CD4-positive, alpha-beta memory T cell (primary cell): ENCODE measurements around the gene CRACR2B. TPM values are rescaled to one million over a fixed set of nuclear protein-coding genes. Genes with fewer than 3 reads are reported as not detected.

Experiments used
- CTCF ChIA-PET: fragments of 350-600 bp; sonication (Branson Sonifier 250); formaldehyde crosslinking; loops from one replicate; lab custom pipeline; 2021; ENCODE audit warnings: inconsistent platforms; ENCODE audit not compliant: partially characterized antibody; lab: Charles Lee
- POLR2A ChIA-PET: fragments of 350-600 bp; sonication (Branson Sonifier 250); formaldehyde crosslinking; loops from one replicate; lab custom pipeline; 2021; ENCODE audit not compliant: partially characterized antibody; lab: Charles Lee
- DNase-seq, 5 donors: peaks; one replicate each; pipeline versions ENCODE4 v3.0.0 to v3.0.0-alpha.2; 2020 to 2022; ENCODE audit warnings: mixed read lengths in 1 of 5
- H3K27ac ChIP-seq: one replicate; pipeline ENCODE4 v1.7.0; 2013; ENCODE audit warnings: low read depth, low read length
- H3K27me3 ChIP-seq: 2 replicates; pipeline ENCODE4 v1.7.0; 2013; ENCODE audit warnings: mild to moderate bottlenecking, low read length, moderate library complexity; ENCODE audit not compliant: insufficient read depth
- H3K36me3 ChIP-seq: 2 replicates; pipeline ENCODE4 v1.7.0; 2013; ENCODE audit warnings: mild to moderate bottlenecking, low read length, moderate library complexity; ENCODE audit not compliant: insufficient read depth
- H3K4me1 ChIP-seq: 2 replicates; pipeline ENCODE4 v1.7.0; 2013; ENCODE audit warnings: mild to moderate bottlenecking, low read length, moderate library complexity; ENCODE audit not compliant: insufficient read depth
- H3K4me3 ChIP-seq, 2 donors: one replicate each; pipeline ENCODE4 v1.7.0; 2013; ENCODE audit warnings: low read length in 2 of 2, mild to moderate bottlenecking in 1 of 2
- H3K9me3 ChIP-seq, 2 donors: one replicate each; pipeline ENCODE4 v1.7.0; 2013; ENCODE audit warnings: low read length in 2 of 2, control low read depth in 1 of 2; ENCODE audit not compliant: control insufficient read depth in 1 of 2
- H3K27ac Mint-ChIP-seq, 7 donors: one replicate each; pipeline ENCODE4 v1.8.0; 2020 to 2021; ENCODE audit warnings: mixed read lengths in 7 of 7, mild to moderate bottlenecking in 6 of 7, inconsistent platforms in 3 of 7, moderate library complexity in 3 of 7
- H3K27me3 Mint-ChIP-seq, 2 donors: one replicate each; pipeline ENCODE4 v1.8.0; 2020 to 2021; ENCODE audit warnings: mixed read lengths in 2 of 2
- H3K36me3 Mint-ChIP-seq, 2 donors: one replicate each; pipeline ENCODE4 v1.8.0; 2020 to 2021; ENCODE audit warnings: mixed read lengths in 2 of 2, inconsistent platforms in 1 of 2, mild to moderate bottlenecking in 1 of 2
- H3K4me1 Mint-ChIP-seq, 4 donors: one replicate each; pipeline ENCODE4 v1.8.0; 2020 to 2021; ENCODE audit warnings: mixed read lengths in 4 of 4, mild to moderate bottlenecking in 1 of 4
- H3K4me3 Mint-ChIP-seq, 8 donors: one replicate each; pipeline ENCODE4 v1.8.0; 2020 to 2021; ENCODE audit warnings: mixed read lengths in 8 of 8, mild to moderate bottlenecking in 7 of 8, moderate library complexity in 6 of 8, inconsistent platforms in 3 of 8
- H3K9me3 Mint-ChIP-seq, 8 donors: one replicate each; pipeline ENCODE4 v1.8.0; 2020 to 2021; ENCODE audit warnings: mixed read lengths in 8 of 8, mild to moderate bottlenecking in 5 of 8, inconsistent platforms in 3 of 8, moderate library complexity in 1 of 8
- intact Hi-C: fragments of 100-400 bp; cut with micrococcal nuclease; formaldehyde crosslinking; loops from one replicate; pipeline ENCODE4 v1.15.1; 2023
- polyA plus RNA-seq, 2 donors: library from polyadenylated mRNA; unstranded; fragments of 300-500 nt; fragmentation: Illumina TruSeq; gene quantifications; one replicate each; pipeline ENCODE4 v1.2.3, GENCODE V29; 2021
- total RNA-seq, 2 experiments: library from RNA; stranded (reverse); gene quantifications; one replicate each; pipeline ENCODE4 v1.2.3, GENCODE V29; 2021

Gene CRACR2B
- total and polyA plus RNA-seq, 4 experiments from 2014 or later: 0.55 TPM; not detected in 3

- no peak overlapping the region for H3K4me3 Mint-ChIP-seq
- peaks cover 8 to 22% of the 10 kb centered on the region in 2 donors for H3K36me3 Mint-ChIP-seq
- peaks cover 5% of the 10 kb centered on the region for H3K36me3 ChIP-seq
Measured at GRCh38 chr11:824292-824880, 3.3 kb upstream of the CRACR2B start.

GRCh38 chr11:824942-825341 lies 2.8 kb upstream of the CRACR2B start:
- Mint-ChIP-seq H3K27me3 (peaks cover 9 to 19% of the 10 kb centered on the region in 2 donors), H3K4me1 (peaks cover 6 to 45% (median 25%) of the 10 kb centered on the region in 4 donors), H3K4me3 (peak overlapping the region in 1 of 8 donors; percentile 9), H3K9me3 (no peaks in the 10 kb centered on the region), H3K36me3 (peaks cover 8 to 21% of the 10 kb centered on the region in 2 donors), H3K27ac (no peak overlapping the region)
- peaks cover 3% of the 10 kb centered on the region for H3K27me3 ChIP-seq
- no peak overlapping the region for H3K4me3 ChIP-seq
- CTCF ChIA-PET: interaction anchor here (0.6 kb wide), 1 partner anchor 463 kb away, joined by 3 read pairs; no protein-coding TSS in a partner anchor
- no peaks in the 10 kb centered on the region for H3K9me3 ChIP-seq
- peaks cover 5% of the 10 kb centered on the region for H3K36me3 ChIP-seq
- H3K4me1 ChIP-seq: peaks cover 44% of the 10 kb centered on the region
- DNase-seq: no peak
- intact Hi-C loops: no loop called here
- H3K27ac ChIP-seq: no peak overlapping the region
- POLR2A ChIA-PET: interaction anchor here (1.7 kb wide), 1 partner anchor 21 kb away, joined by 5 read pairs; no protein-coding TSS in a partner anchor

More at GRCh38 chr11:824292-824880, 3.3 kb upstream of the CRACR2B start:
- intact Hi-C loops: no loop called here
- Mint-ChIP-seq H3K27ac (no peak overlapping the region), H3K4me1 (peaks cover 6 to 42% (median 21%) of the 10 kb centered on the region in 4 donors), H3K27me3 (peaks cover 9 to 16% of the 10 kb centered on the region in 2 donors), H3K9me3 (no peaks in the 10 kb centered on the region)
- no peak overlapping the region for H3K27ac ChIP-seq
- ChIA-PET POLR2A (interaction anchor here (1.7 kb wide), 1 partner anchor 20 kb away, joined by 5 read pairs; no protein-coding TSS in a partner anchor), CTCF (no interaction called here)
- H3K4me3 ChIP-seq: no peak overlapping the region
- H3K27me3 ChIP-seq: peaks cover 3% of the 10 kb centered on the region
- no peaks in the 10 kb centered on the region for H3K9me3 ChIP-seq
- peaks cover 39% of the 10 kb centered on the region for H3K4me1 ChIP-seq
- DNase-seq: no peak

- Histone ChIP-seq H3K4me3 (no peak overlapping the region), H3K27ac (no peak overlapping the region), H3K27me3 (peaks cover 3% of the 10 kb centered on the region), H3K9me3 (no peaks in the 10 kb centered on the region), H3K36me3 (peaks cover 5% of the 10 kb centered on the region), H3K4me1 (peaks cover 46% of the 10 kb centered on the region)
- peaks cover 9 to 19% of the 10 kb centered on the region in 2 donors for H3K27me3 Mint-ChIP-seq
- intact Hi-C loops: no loop called here
- CTCF ChIA-PET: interaction anchor here (0.6 kb wide), 1 partner anchor 463 kb away, joined by 3 read pairs; no protein-coding TSS in a partner anchor
- no peak overlapping the region for H3K27ac Mint-ChIP-seq
- peak overlapping the region in 1 of 8 donors; percentile 9 for H3K4me3 Mint-ChIP-seq
- POLR2A ChIA-PET: interaction anchor here (1.5 to 1.7 kb wide), 2 partner anchors 16 to 21 kb away, joined by 5 to 6 read pairs; partner anchors contain the start of gene RPLP2
- H3K4me1 Mint-ChIP-seq: peaks cover 6 to 41% (median 26%) of the 10 kb centered on the region in 4 donors
- H3K36me3 Mint-ChIP-seq: peaks cover 8 to 19% of the 10 kb centered on the region in 2 donors
- DNase-seq: no peak
- no peaks in the 10 kb centered on the region for H3K9me3 Mint-ChIP-seq
Measured at GRCh38 chr11:825366-826226, 2.1 kb upstream of the CRACR2B start.

DNA sequence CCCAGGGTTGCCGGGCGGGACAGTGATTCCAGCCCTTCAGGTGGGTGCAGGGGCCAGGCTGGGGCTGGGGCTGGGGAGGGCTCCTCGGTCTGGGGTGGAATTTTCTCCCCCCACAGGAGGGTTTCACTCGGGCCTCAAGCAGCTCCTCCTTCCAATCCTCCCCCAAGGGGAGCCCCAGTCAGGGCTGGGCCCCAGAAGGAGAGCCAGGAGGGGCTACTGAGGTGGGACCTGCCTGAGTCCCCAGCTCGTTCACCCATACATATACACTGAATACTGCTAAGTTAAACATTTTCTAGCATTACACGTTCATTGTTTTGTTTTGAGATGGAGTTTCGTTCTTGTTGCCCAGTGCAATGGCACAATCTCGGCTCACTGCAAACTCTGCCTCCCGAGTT lies 1.5 kb upstream of the CRACR2B start:
- POLR2A ChIA-PET: interaction anchor here (1.5 to 1.7 kb wide), 2 partner anchors 17 to 22 kb away, joined by 5 to 6 read pairs; partner anchors contain the start of gene RPLP2
- Histone ChIP-seq H3K27ac (no peak overlapping the region), H3K4me3 (no peak overlapping the region), H3K9me3 (no peaks in the 10 kb centered on the region), H3K36me3 (peaks cover 5% of the 10 kb centered on the region), H3K27me3 (peaks cover 3% of the 10 kb centered on the region), H3K4me1 (peaks cover 45% of the 10 kb centered on the region)
- Mint-ChIP-seq H3K9me3 (no peaks in the 10 kb centered on the region), H3K36me3 (peaks cover 8 to 19% of the 10 kb centered on the region in 2 donors), H3K27me3 (peaks cover 9 to 19% of the 10 kb centered on the region in 2 donors), H3K27ac (peak overlapping the region in 2 of 7 donors; percentile 31 to 41), H3K4me3 (peak overlapping the region; percentile 66 to 80 (median 72)), H3K4me1 (peaks cover 5 to 37% (median 23%) of the 10 kb centered on the region in 4 donors)
- DNase-seq: no peak
- intact Hi-C loops: no loop called here
- CTCF ChIA-PET: no interaction called here

DNA sequence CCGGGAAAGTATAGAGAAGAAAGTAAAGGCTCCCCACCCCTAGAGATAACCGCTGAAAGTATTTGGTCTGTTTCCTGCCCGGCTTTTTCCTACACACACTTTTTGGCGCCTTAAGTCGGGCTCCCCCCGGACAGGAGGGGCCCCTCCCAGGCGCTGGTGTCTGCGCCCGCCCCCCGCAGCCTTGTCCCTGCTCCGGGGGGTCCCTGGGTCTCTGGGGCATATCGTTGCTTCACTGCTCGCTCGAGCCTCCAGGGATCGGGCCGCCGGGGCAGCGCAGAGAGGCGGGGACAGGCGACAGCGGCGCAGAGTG lies 928 bp upstream of the CRACR2B start:
- intact Hi-C loops: no loop called here
- peak overlapping the region; percentile 66 to 80 (median 72) for H3K4me3 Mint-ChIP-seq
- H3K9me3 ChIP-seq: no peaks in the 10 kb centered on the region
- no peak overlapping the region for H3K27ac ChIP-seq
- POLR2A ChIA-PET: interaction anchor here (0.6 to 1.5 kb wide), 3 partner anchors 9 to 18 kb away, joined by 3 to 6 read pairs (median 4); partner anchors contain the start of gene RPLP2
- DNase-seq: no peak
- peaks cover 5 to 42% (median 25%) of the 10 kb centered on the region in 4 donors for H3K4me1 Mint-ChIP-seq
- peak overlapping the region in 2 of 7 donors; percentile 41 to 48 for H3K27ac Mint-ChIP-seq
- peak overlapping the region in 1 of 2 donors; percentile 35 for H3K4me3 ChIP-seq
- H3K36me3 Mint-ChIP-seq: peaks cover 8 to 18% of the 10 kb centered on the region in 2 donors
- H3K4me1 ChIP-seq: peaks cover 47% of the 10 kb centered on the region
- H3K27me3 ChIP-seq: peaks cover 3% of the 10 kb centered on the region
- H3K9me3 Mint-ChIP-seq: no peaks in the 10 kb centered on the region
- H3K36me3 ChIP-seq: peaks cover 5% of the 10 kb centered on the region
- peaks cover 9 to 19% of the 10 kb centered on the region in 2 donors for H3K27me3 Mint-ChIP-seq
- CTCF ChIA-PET: no interaction called here

- peaks cover 9 to 19% of the 10 kb centered on the region in 2 donors for H3K27me3 Mint-ChIP-seq
- Histone ChIP-seq H3K36me3 (peaks cover 5% of the 10 kb centered on the region), H3K4me3 (peak overlapping the region in 1 of 2 donors; percentile 35), H3K4me1 (peaks cover 51% of the 10 kb centered on the region), H3K9me3 (no peaks in the 10 kb centered on the region), H3K27me3 (peaks cover 3% of the 10 kb centered on the region), H3K27ac (no peak overlapping the region)
- peaks cover 5 to 39% (median 22%) of the 10 kb centered on the region in 4 donors for H3K4me1 Mint-ChIP-seq
- H3K4me3 Mint-ChIP-seq: peak overlapping the region; percentile 60 to 80 (median 68)
- intact Hi-C loops: no loop called here
- H3K9me3 Mint-ChIP-seq: no peaks in the 10 kb centered on the region
- peaks cover 8 to 12% of the 10 kb centered on the region in 2 donors for H3K36me3 Mint-ChIP-seq
- peak overlapping the region in 2 of 7 donors; percentile 36 to 42 for H3K27ac Mint-ChIP-seq
- ChIA-PET POLR2A (interaction anchor here (0.6 to 2.4 kb wide), 5 partner anchors 10 to 18 kb away, joined by 3 to 7 read pairs (median 4); partner anchors contain the start of genes RPLP2 and TSPAN4), CTCF (no interaction called here)
- no peak for DNase-seq
Measured at GRCh38 chr11:827146-827896, 398 bp upstream of the CRACR2B start.
